Neuron (in vitro differentiated cells): ENCODE data around the gene MNDA.

ENCODE experiments used
- H2AFZ ChIP-seq: one replicate; pipeline ENCODE4 v1.6.1; 2013; ENCODE audit warnings: low read depth, mild to moderate bottlenecking, inconsistent platforms, low read length, moderate library complexity
- H3K27me3 ChIP-seq: one replicate; pipeline ENCODE4 v1.6.1; 2013; ENCODE audit warnings: low read length; ENCODE audit not compliant: insufficient read depth
- H3K36me3 ChIP-seq: one replicate; pipeline ENCODE4 v1.6.1; 2013; ENCODE audit warnings: low read length; ENCODE audit not compliant: insufficient read depth
- H3K4me1 ChIP-seq: one replicate; pipeline ENCODE4 v1.6.1; 2013; ENCODE audit warnings: low read length; ENCODE audit not compliant: insufficient read depth
- H3K4me3 ChIP-seq: 2 replicates; pipeline ENCODE4 v1.5.1; 2013; ENCODE audit warnings: mild to moderate bottlenecking, low read length, moderate library complexity
- H3K9me3 ChIP-seq: one replicate; pipeline ENCODE4 v1.6.1; 2013; ENCODE audit warnings: low read length

Gene MNDA

GRCh38 chr1:158830904-158831507, at the start of gene MNDA:
TSS of gene MNDA (plus strand) at chr1:158831351. CDS start at chr1:158842154, 10,803 bp downstream.
- no peaks in the 10 kb centered on the region for H3K36me3 ChIP-seq
- H2AFZ ChIP-seq, result no peak within 1 kb of the TSS
- no peaks in the 10 kb centered on the region for H3K27me3 ChIP-seq
- no peaks in the 10 kb centered on the region for H3K4me1 ChIP-seq
- H3K4me3 ChIP-seq, result no peak within 1 kb of the TSS
- no peaks in the 10 kb centered on the region for H3K9me3 ChIP-seq

DNA sequence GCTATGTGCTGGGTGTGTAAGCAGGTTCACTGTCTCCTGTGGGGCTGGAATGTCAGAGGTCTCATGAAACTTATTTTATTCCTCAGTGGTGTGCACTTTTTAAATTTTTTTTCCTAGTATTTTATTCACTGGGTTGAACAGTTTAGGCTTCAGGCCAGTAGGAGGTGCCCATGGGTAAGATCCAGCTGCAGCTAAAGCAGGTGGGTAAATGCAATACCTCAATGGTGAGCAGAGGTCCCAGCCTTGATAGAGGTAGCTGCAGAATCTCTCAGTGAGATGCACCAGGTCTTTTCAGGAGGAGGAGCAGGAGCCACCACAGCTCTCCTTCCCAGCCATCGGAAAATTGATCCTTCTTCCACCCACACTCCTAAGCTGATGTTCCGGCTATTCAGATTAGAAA, 37.5 kb upstream of the MNDA start:
- no peaks in the 10 kb centered on the region for H3K27me3 ChIP-seq
- H3K9me3 ChIP-seq, result no peaks in the 10 kb centered on the region
- no peaks in the 10 kb centered on the region for H3K4me1 ChIP-seq
- H3K4me3 ChIP-seq, result no peak overlapping the region
- no peaks in the 10 kb centered on the region for H3K36me3 ChIP-seq
- no peak overlapping the region for H2AFZ ChIP-seq

DNA sequence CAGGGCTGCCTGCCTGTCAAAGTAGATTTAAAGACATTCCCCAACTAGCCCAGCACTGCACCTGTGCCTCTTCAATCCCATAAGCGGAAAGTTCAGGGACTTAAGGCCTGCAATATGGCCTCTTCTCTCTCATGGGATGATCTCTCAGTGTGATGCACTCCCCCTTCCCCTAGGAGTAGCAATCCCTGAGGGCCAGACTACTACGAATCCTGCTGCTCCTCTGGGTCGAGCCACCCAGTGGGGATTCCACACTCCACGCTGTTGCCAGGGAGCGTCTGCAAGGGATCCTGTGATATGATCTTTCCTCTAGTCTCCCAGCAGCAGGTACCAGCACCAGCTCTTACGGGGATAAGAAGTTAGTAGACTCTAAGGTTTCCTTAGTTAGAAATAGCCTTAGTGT, 36.9 kb upstream of the MNDA start:
- H2AFZ ChIP-seq, result no peak overlapping the region
- H3K4me1 ChIP-seq, result no peaks in the 10 kb centered on the region
- H3K9me3 ChIP-seq, result no peaks in the 10 kb centered on the region
- no peak overlapping the region for H3K4me3 ChIP-seq
- H3K36me3 ChIP-seq, result no peaks in the 10 kb centered on the region
- no peaks in the 10 kb centered on the region for H3K27me3 ChIP-seq

- H2AFZ ChIP-seq, result no peak overlapping the region
These were observed 32.6 kb upstream of the MNDA start for GRCh38 chr1:158798531-158798930.

DNA sequence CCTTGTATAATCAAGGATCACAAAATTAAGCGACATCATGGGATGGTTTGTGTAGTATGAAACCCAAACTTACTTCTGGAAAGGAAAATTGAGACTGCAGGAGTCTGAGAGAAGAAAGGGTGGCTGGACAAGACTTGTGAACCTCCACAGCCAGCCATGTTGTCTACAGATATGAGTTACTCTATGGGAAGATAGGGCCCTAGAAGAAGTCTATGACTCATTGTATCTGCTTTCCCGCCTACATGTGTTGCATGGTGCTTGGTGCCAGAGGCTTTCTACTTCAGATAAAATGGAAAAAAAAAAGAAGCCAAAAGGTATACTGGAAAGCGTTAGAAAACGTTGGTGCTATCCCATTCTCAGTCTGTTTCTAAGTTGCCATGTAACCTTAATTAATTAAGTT, 31.5 kb upstream of the MNDA start:
- no peaks in the 10 kb centered on the region for H3K4me1 ChIP-seq
- no peaks in the 10 kb centered on the region for H3K9me3 ChIP-seq
- peaks cover 3% of the 10 kb centered on the region for H3K27me3 ChIP-seq
- no peak overlapping the region for H3K4me3 ChIP-seq
- no peak overlapping the region for H2AFZ ChIP-seq
- no peaks in the 10 kb centered on the region for H3K36me3 ChIP-seq

More at GRCh38 chr1:158798531-158798930, 32.6 kb upstream of the MNDA start:
- H3K36me3 ChIP-seq, result no peaks in the 10 kb centered on the region
- peaks cover 3% of the 10 kb centered on the region for H3K27me3 ChIP-seq
- H3K4me3 ChIP-seq, result no peak overlapping the region
- no peaks in the 10 kb centered on the region for H3K9me3 ChIP-seq
- H3K4me1 ChIP-seq, result no peaks in the 10 kb centered on the region

DNA sequence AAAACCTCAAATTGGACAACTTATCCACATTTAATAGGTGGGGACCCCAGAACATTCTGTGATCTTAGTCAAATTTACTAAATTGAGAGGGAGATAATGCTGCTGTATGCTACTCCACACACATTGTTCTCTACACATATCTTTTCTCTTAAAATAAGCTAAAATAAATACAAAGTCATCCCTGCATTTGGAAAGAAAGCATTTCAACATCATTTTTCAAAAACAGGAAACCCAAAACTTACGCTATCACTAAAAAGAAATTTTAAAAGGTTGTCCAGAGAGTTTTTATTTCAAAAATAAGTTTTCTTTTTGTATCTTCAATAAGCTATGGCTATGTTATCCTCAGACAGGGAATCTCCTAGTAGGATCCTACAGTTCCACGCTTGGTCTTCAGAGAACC, 30.6 kb upstream of the MNDA start:
- no peaks in the 10 kb centered on the region for H3K4me1 ChIP-seq
- peaks cover 3% of the 10 kb centered on the region for H3K27me3 ChIP-seq
- no peak overlapping the region for H2AFZ ChIP-seq
- H3K4me3 ChIP-seq, result no peak overlapping the region
- no peaks in the 10 kb centered on the region for H3K36me3 ChIP-seq
- no peaks in the 10 kb centered on the region for H3K9me3 ChIP-seq

DNA sequence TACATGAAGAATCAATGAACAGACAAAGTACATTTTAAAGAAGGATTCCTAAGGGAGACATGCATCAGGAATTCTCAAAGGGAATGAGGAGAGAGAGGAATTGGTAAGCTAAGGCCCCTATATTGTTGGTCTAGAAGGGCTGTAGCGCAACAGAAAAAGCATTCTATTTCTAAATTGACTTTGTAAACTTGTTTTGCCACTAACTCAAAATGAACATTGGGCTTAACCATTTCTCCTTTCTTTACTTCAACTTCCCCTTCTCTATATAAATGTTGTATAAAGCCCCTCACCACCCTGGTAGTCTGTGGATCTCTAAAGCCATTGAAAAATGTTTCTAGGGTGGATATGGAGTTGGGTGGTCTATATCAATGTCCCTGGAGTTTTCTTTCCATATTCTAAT, 29.8 kb upstream of the MNDA start:
- no peaks in the 10 kb centered on the region for H3K36me3 ChIP-seq
- H3K4me1 ChIP-seq, result no peaks in the 10 kb centered on the region
- no peaks in the 10 kb centered on the region for H3K9me3 ChIP-seq
- H3K4me3 ChIP-seq, result no peak overlapping the region
- peaks cover 3% of the 10 kb centered on the region for H3K27me3 ChIP-seq
- no peak overlapping the region for H2AFZ ChIP-seq

GRCh38 chr1:158803678-158804077, 27.5 kb upstream of the MNDA start:
- no peaks in the 10 kb centered on the region for H3K9me3 ChIP-seq

GRCh38 chr1:158806916-158807536, 24.1 kb upstream of the MNDA start:
- Histone ChIP-seq H3K4me1 (no peaks in the 10 kb centered on the region), H3K4me3 (no peak overlapping the region), H2AFZ (no peak overlapping the region), H3K36me3 (no peaks in the 10 kb centered on the region), H3K27me3 (peaks cover 3% of the 10 kb centered on the region), H3K9me3 (no peaks in the 10 kb centered on the region)

More at GRCh38 chr1:158803678-158804077, 27.5 kb upstream of the MNDA start:
- Histone ChIP-seq H2AFZ (no peak overlapping the region), H3K4me1 (no peaks in the 10 kb centered on the region), H3K27me3 (peaks cover 3% of the 10 kb centered on the region), H3K4me3 (no peak overlapping the region), H3K36me3 (no peaks in the 10 kb centered on the region)

DNA sequence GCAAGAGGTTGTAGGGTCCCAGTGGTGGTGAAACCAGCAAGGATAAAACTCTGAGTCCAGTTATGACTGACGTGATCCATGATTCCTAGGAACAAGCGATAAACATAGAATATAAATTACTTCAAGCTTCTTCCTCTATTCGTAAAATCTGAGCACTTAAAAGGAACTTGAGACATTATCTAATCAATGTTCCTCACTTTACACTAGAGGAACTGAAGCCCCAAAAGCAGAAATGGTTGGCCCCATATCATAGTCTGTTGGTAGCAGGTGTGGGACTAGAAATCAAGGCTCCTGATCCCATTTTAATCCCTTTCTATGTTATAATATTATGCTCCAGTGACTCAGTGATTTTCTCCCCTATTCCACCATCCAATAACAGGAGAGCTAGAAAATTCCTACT, 21.9 kb upstream of the MNDA start:
- H3K36me3 ChIP-seq, result no peaks in the 10 kb centered on the region
- H3K27me3 ChIP-seq, result peaks cover 3% of the 10 kb centered on the region
- no peaks in the 10 kb centered on the region for H3K4me1 ChIP-seq
- H3K9me3 ChIP-seq, result no peaks in the 10 kb centered on the region
- no peak overlapping the region for H3K4me3 ChIP-seq
- H2AFZ ChIP-seq, result no peak overlapping the region

DNA sequence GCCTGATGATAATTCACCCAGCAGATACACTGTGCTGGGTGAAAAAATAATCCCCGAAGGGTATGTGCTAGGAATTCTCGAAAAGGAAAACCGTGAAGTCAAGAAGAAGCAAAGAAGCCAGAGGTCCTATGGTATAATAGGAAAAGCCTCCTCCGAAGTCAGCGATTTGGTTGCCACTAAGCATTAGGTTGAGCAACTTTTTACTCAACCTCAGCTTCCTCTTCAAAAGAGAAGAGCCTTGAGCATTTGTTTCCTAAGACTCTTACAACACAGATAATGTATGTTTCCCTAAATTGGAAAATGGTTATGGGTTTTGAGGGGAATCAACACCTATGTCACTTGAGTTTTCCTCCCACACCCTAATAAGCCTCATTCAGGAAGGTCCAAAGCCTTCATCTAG, 21.3 kb upstream of the MNDA start:
- no peak overlapping the region for H2AFZ ChIP-seq
- H3K9me3 ChIP-seq, result no peaks in the 10 kb centered on the region
- H3K4me3 ChIP-seq, result no peak overlapping the region
- peaks cover 3% of the 10 kb centered on the region for H3K27me3 ChIP-seq
- no peaks in the 10 kb centered on the region for H3K4me1 ChIP-seq
- no peaks in the 10 kb centered on the region for H3K36me3 ChIP-seq

- Histone ChIP-seq H3K4me1 (no peaks in the 10 kb centered on the region), H3K4me3 (no peak overlapping the region), H2AFZ (no peak overlapping the region), H3K36me3 (no peaks in the 10 kb centered on the region), H3K27me3 (peaks cover 3% of the 10 kb centered on the region), H3K9me3 (no peaks in the 10 kb centered on the region)
These were observed 20.8 kb upstream of the MNDA start for GRCh38 chr1:158810311-158810710.

GRCh38 chr1:158812336-158812735, 18.8 kb upstream of the MNDA start:
- no peaks in the 10 kb centered on the region for H3K9me3 ChIP-seq
- H3K4me3 ChIP-seq, result no peak overlapping the region
- no peaks in the 10 kb centered on the region for H3K36me3 ChIP-seq
- H3K4me1 ChIP-seq, result no peaks in the 10 kb centered on the region
- peaks cover 3% of the 10 kb centered on the region for H3K27me3 ChIP-seq
- no peak overlapping the region for H2AFZ ChIP-seq

- no peaks in the 10 kb centered on the region for H3K36me3 ChIP-seq
- no peak overlapping the region for H3K4me3 ChIP-seq
- H2AFZ ChIP-seq, result no peak overlapping the region
- H3K27me3 ChIP-seq, result peaks cover 3% of the 10 kb centered on the region
- H3K9me3 ChIP-seq, result no peaks in the 10 kb centered on the region
- H3K4me1 ChIP-seq, result no peaks in the 10 kb centered on the region
These were observed 18.0 kb upstream of the MNDA start for GRCh38 chr1:158813164-158813563.
